Calu3 (cell line): ENCODE data around the gene USP46. TPM values are rescaled to one million over a fixed set of nuclear protein-coding genes. Genes with fewer than 3 reads are reported as not detected.

Source experiments
- BruUV-seq: library from RNA; stranded (reverse); fragments of 400-500 nt; replicated peaks from 2 replicates; lab custom pipeline; 2021; lab: Mats Ljungman, UMichigan
- CTCF ChIA-PET: fragments of 300-600 bp; sonication (Branson Sonifier 250); formaldehyde crosslinking; loops from one replicate; lab custom pipeline; 2022; ENCODE audit warnings: antibody characterized with exemption; lab: Charles Lee
- DNase-seq: peaks from one replicate; pipeline ENCODE4 v3.0.0; 2022
- H3K27ac Mint-ChIP-seq: one replicate; pipeline ENCODE4 v1.8.0; 2022; ENCODE audit warnings: mixed read lengths; ENCODE audit not compliant: unreplicated experiment
- H3K27me3 Mint-ChIP-seq: one replicate; pipeline ENCODE4 v1.8.0; 2022; ENCODE audit warnings: mixed read lengths; ENCODE audit not compliant: unreplicated experiment
- H3K36me3 Mint-ChIP-seq: one replicate; pipeline ENCODE4 v1.8.0; 2022; ENCODE audit warnings: mild to moderate bottlenecking, moderate library complexity, mixed read lengths; ENCODE audit not compliant: insufficient read depth, unreplicated experiment
- H3K4me1 Mint-ChIP-seq: one replicate; pipeline ENCODE4 v1.8.0; 2022; ENCODE audit warnings: mild to moderate bottlenecking, low read depth, mixed read lengths; ENCODE audit not compliant: unreplicated experiment
- H3K4me3 Mint-ChIP-seq: one replicate; pipeline ENCODE4 v1.8.0; 2022; ENCODE audit warnings: mild to moderate bottlenecking, low read depth, moderate library complexity, mixed read lengths; ENCODE audit not compliant: unreplicated experiment
- H3K9me3 Mint-ChIP-seq: one replicate; pipeline ENCODE4 v1.8.0; 2022; ENCODE audit warnings: low read depth, mixed read lengths; ENCODE audit not compliant: unreplicated experiment
- intact Hi-C: fragments of 100-400 bp; cut with micrococcal nuclease; formaldehyde crosslinking; loops from one replicate; pipeline ENCODE4 v1.10.0; 2022; ENCODE audit not compliant: unreplicated experiment
- total RNA-seq: library from RNA; stranded (reverse); gene quantifications from 2 replicates; pipeline ENCODE4 v1.2.3, GENCODE V29; 2022
- TF ChIP-seq, protein P1 (sequence below): fragments of 200-600 bp; IDR thresholded peaks from one replicate; pipeline ENCODE4 v1.8.0; 2022; ENCODE audit warnings: antibody characterized with exemption; ENCODE audit not compliant: unreplicated experiment

Gene USP46
- total RNA-seq, 1 experiment from 2014 or later, result 12.5 TPM

DNA sequence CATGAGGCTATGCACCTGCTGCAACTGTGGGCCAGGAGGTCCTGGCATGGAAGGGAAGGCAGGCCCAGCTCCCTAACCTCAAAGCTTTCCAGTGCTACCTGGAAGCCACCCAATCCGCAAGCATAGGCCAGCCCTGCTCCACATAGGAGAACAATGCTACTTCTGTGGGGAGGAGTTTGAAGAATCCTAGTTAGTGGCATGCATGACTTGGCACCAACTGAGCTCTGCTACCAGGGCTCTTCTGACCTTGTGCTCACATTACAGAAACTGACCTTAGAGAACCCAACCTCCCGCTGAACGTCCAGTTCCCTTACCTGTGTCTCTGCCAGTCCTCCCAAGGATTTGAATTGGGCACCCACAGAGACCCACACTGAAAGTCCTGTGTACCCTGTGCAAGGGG, 58.8 kb downstream of the USP46 start:
- DNase-seq, result no peak
- no peaks in the 10 kb centered on the region for H3K36me3 Mint-ChIP-seq
- no peak overlapping the region for H3K4me3 Mint-ChIP-seq
- no peaks in the 10 kb centered on the region for H3K9me3 Mint-ChIP-seq
- TF ChIP-seq, protein P1, sequence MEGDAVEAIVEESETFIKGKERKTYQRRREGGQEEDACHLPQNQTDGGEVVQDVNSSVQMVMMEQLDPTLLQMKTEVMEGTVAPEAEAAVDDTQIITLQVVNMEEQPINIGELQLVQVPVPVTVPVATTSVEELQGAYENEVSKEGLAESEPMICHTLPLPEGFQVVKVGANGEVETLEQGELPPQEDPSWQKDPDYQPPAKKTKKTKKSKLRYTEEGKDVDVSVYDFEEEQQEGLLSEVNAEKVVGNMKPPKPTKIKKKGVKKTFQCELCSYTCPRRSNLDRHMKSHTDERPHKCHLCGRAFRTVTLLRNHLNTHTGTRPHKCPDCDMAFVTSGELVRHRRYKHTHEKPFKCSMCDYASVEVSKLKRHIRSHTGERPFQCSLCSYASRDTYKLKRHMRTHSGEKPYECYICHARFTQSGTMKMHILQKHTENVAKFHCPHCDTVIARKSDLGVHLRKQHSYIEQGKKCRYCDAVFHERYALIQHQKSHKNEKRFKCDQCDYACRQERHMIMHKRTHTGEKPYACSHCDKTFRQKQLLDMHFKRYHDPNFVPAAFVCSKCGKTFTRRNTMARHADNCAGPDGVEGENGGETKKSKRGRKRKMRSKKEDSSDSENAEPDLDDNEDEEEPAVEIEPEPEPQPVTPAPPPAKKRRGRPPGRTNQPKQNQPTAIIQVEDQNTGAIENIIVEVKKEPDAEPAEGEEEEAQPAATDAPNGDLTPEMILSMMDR, result no peak
- H3K4me1 Mint-ChIP-seq, result no peaks in the 10 kb centered on the region
- BruUV-seq, result no TSS peak
- no peaks in the 10 kb centered on the region for H3K27me3 Mint-ChIP-seq
- no peak overlapping the region for H3K27ac Mint-ChIP-seq
- CTCF ChIA-PET, result no interaction called here
- intact Hi-C loops, result no loop called here

DNA sequence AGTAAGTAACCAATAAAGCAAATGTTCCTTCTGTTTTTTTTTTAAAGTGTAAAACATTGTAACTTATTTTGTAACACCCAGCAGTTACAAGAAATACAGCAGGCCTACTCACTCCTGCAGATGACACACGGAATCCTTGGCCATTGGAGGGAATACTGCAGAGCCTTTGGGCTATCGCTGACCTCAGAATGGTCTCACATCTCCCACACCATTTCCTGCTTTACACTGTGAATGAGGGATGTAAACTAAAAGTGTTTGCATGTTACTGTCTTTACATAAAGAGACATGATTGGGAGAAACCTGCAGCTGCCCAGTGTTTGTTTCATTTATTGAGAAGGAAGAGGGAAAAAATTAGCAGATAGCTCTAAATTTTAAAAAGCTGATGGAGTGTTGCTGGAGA, 64.1 kb downstream of the USP46 start:
- Mint-ChIP-seq H3K4me3 (no peak overlapping the region), H3K27ac (no peak overlapping the region), H3K4me1 (no peaks in the 10 kb centered on the region), H3K27me3 (no peaks in the 10 kb centered on the region), H3K36me3 (no peaks in the 10 kb centered on the region), H3K9me3 (no peaks in the 10 kb centered on the region)
- no peak for DNase-seq
- TF ChIP-seq, protein P1, result no peak
- BruUV-seq, result no TSS peak
- intact Hi-C loops, result no loop called here
- CTCF ChIA-PET, result no interaction called here

DNA sequence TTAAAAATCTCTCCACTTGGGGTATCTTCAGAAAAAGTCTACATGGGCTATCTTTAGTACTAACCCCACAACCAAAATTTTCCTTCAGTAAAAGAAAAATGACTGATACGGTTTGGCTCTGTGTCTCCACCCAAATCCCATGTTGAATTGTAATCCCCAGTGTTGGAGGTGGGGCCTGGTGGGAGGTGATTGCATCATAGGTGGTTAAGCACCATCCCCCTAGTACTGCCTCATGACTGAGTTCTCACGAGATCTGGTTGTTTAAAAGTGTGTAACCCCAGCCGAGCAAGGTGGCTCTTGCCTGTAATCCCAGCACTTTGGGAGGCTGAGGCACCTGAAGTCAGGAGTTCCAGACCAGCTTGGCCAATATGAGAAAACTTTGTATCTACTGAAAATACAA, 66.8 kb downstream of the USP46 start:
- Mint-ChIP-seq H3K9me3 (no peaks in the 10 kb centered on the region), H3K27me3 (no peaks in the 10 kb centered on the region), H3K27ac (no peak overlapping the region), H3K4me1 (no peaks in the 10 kb centered on the region), H3K4me3 (no peak overlapping the region), H3K36me3 (no peaks in the 10 kb centered on the region)
- no TSS peak for BruUV-seq
- TF ChIP-seq, protein P1, result no peak
- CTCF ChIA-PET, result interaction anchor here (0.7 kb wide), 1 partner anchor 165 kb away, joined by 3 read pairs; no protein-coding TSS in a partner anchor
- no peak for DNase-seq
- intact Hi-C loops, result no loop called here

DNA sequence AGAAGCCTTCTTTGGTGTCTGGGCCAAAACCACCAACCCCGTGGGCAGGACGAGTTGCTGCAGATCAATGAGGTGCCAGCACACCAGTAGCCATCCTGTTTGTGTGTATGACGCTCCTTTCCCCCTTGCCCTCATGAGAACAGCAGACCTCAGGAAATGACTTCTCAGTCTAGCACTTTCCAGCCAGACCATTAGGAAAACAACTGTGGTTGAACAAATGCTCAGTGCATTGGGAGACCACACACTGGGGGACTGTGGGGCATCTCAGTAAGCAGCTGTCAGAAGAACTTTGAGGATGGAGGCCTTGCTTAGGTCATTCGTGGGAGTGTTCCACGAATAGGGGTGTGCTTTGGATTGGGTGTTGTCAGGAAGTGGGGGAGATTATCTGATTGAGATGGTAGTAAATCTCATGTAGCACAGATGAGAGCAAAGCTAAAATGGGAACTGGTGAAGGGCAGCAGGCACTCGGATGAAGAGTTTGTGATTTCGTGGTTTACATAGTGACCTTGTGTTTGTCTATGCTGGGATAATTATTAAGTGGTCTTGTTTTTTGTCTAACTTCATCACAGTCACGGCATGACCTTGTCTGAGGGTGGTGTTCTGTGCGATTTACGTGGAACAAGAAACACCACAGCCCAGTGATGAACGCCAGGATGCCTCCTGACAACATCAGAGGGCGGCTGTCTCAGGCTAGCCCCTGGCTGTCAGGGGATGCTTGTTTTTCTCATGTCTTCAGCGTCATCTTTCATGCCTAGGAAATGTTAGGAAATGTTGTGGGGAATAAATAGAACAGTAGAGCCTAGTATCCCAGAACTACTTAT, 70.1 kb downstream of the USP46 start:
- CTCF ChIA-PET, result interaction anchor here (1.0 to 1.4 kb wide), 3 partner anchors 20 to 394 kb away, joined by 3 to 13 read pairs (median 5); no protein-coding TSS in a partner anchor

More for the DNA sequence above, 70.1 kb downstream of the USP46 start:
- Mint-ChIP-seq H3K9me3 (no peaks in the 10 kb centered on the region), H3K36me3 (no peaks in the 10 kb centered on the region), H3K4me1 (no peaks in the 10 kb centered on the region), H3K27me3 (no peaks in the 10 kb centered on the region), H3K4me3 (no peak overlapping the region), H3K27ac (no peak overlapping the region)
- TF ChIP-seq, protein P1, result no peak
- no peak for DNase-seq
- intact Hi-C loops, result loop anchor here (2.0 kb wide), 1 partner anchor 394 kb away; no protein-coding TSS in a partner anchor
- no TSS peak for BruUV-seq
